SK-N-SH (cell line): ENCODE measurements around the gene LCN2. TPM values are rescaled to one million over a fixed set of nuclear protein-coding genes. Genes with fewer than 3 reads are reported as not detected.

ENCODE experiments used
- FOXJ3 ChIP-seq: sonication (generic); formaldehyde crosslinking; IDR thresholded peaks from 2 replicates; pipeline ENCODE4 v1.5.1; 2020; ENCODE audit warnings: mild to moderate bottlenecking, missing genetic modification reagents
- GABPA ChIP-seq: IDR thresholded peaks from 2 replicates; pipeline ENCODE4 v1.4.0; 2012; ENCODE audit warnings: low read depth, mild to moderate bottlenecking
- GATA2 ChIP-seq: sonication (generic); formaldehyde crosslinking; IDR thresholded peaks from 2 replicates; pipeline ENCODE4 v1.5.0; 2020; ENCODE audit warnings: mild to moderate bottlenecking, missing genetic modification reagents
- NFIC ChIP-seq: IDR thresholded peaks from 2 replicates; pipeline ENCODE4 v1.4.0; 2012; ENCODE audit warnings: borderline replicate concordance
- POLR2AphosphoS5 ChIP-seq: IDR thresholded peaks from 2 replicates; pipeline ENCODE4 v1.6.1; 2012; ENCODE audit warnings: low read depth, low read length
- RXRA ChIP-seq: IDR thresholded peaks from 2 replicates; pipeline ENCODE4 v1.4.0; 2012; ENCODE audit warnings: low read depth, mild to moderate bottlenecking, borderline replicate concordance
- SIN3A ChIP-seq: IDR thresholded peaks from 2 replicates; pipeline ENCODE4 v1.6.1; 2012; ENCODE audit warnings: low read depth, mild to moderate bottlenecking, low read length, moderate library complexity, borderline replicate concordance
- TAF1 ChIP-seq: IDR thresholded peaks from 2 replicates; pipeline ENCODE4 v1.6.1; 2012; ENCODE audit warnings: low read depth, mild to moderate bottlenecking, low read length, moderate library complexity, borderline replicate concordance
- YY1 ChIP-seq: IDR thresholded peaks from 2 replicates; pipeline ENCODE4 v1.4.0; 2012; ENCODE audit warnings: low read depth, mild to moderate bottlenecking
- polyA plus RNA-seq, 3 experiments: library from polyadenylated mRNA; depleted of rRNA; stranded (reverse); fragments of >200 nt; gene quantifications; 2 replicates each; pipeline ENCODE4 v1.2.3, GENCODE V29; 2012
- TF ChIP-seq, protein P1 (sequence below): IDR thresholded peaks from 2 replicates; pipeline ENCODE4 v1.6.1; 2012; ENCODE audit warnings: mild to moderate bottlenecking, low read depth, low read length, moderate library complexity
- TF ChIP-seq, protein P2 (sequence below): fragments of 150-350 bp; IDR thresholded peaks from 2 replicates; pipeline ENCODE4 v1.6.1; 2016; ENCODE audit warnings: mild to moderate bottlenecking, low read depth, low read length
- TF ChIP-seq, protein P3 (sequence below): IDR thresholded peaks from 2 replicates; pipeline ENCODE4; 2012
- TF ChIP-seq, protein P4 (sequence below): IDR thresholded peaks from 2 replicates; pipeline ENCODE4 v1.4.0; 2012; ENCODE audit warnings: low read depth, borderline replicate concordance
- TF ChIP-seq, protein P5 (sequence below): fragments of 200-600 bp; sonication (generic); IDR thresholded peaks from 2 replicates; pipeline ENCODE4 v1.6.1; 2017; ENCODE audit warnings: antibody characterized with exemption, mild to moderate bottlenecking, moderate library complexity

LCN2 gene
- polyA plus RNA-seq, 1 of the 3 experiments (the other 2 are of a cell fraction): not detected

DNA sequence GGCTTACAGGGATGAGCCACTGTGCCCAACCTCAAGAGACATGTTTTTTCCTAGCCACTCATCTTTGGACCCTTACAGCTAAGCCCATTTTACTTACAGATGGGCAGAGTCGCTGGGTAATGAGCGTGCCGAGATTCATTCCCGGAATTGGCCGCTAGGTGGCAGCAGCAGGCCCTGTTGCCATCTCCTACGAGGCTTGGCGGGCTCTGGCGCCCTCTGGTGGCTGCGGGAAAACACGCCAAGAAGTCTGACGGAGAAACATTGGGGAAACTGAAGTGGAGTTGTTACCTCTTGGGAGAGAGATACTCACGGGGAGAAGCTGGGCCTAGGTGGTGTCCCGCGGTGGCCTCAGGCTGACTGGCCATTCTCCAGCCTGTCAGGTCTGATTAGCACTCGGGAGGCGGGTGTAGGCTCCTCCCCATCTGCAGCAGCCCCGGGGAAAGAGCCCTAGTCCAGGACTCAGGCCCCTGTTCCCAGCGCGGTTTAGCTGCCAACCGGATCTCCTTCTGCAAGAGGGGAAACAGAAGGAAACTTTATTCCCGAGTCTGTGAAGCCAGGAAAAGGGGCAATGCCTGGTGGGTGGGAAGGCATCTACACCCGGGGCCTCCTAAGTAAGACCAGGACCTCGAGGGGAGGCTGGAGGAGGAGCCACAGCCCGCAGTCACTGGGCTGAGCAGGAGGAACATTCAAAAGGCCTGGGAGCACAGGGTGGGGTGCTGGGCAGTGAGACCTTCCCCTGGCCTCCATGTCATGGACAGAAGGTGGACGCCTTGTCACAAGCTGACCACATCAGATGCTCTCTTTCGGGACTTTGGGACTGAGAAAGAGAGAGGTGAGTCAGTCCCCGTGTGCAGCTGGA lies 31.4 kb upstream of the LCN2 start (continued):
- TF ChIP-seq, protein P1, sequence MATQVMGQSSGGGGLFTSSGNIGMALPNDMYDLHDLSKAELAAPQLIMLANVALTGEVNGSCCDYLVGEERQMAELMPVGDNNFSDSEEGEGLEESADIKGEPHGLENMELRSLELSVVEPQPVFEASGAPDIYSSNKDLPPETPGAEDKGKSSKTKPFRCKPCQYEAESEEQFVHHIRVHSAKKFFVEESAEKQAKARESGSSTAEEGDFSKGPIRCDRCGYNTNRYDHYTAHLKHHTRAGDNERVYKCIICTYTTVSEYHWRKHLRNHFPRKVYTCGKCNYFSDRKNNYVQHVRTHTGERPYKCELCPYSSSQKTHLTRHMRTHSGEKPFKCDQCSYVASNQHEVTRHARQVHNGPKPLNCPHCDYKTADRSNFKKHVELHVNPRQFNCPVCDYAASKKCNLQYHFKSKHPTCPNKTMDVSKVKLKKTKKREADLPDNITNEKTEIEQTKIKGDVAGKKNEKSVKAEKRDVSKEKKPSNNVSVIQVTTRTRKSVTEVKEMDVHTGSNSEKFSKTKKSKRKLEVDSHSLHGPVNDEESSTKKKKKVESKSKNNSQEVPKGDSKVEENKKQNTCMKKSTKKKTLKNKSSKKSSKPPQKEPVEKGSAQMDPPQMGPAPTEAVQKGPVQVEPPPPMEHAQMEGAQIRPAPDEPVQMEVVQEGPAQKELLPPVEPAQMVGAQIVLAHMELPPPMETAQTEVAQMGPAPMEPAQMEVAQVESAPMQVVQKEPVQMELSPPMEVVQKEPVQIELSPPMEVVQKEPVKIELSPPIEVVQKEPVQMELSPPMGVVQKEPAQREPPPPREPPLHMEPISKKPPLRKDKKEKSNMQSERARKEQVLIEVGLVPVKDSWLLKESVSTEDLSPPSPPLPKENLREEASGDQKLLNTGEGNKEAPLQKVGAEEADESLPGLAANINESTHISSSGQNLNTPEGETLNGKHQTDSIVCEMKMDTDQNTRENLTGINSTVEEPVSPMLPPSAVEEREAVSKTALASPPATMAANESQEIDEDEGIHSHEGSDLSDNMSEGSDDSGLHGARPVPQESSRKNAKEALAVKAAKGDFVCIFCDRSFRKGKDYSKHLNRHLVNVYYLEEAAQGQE: no peak
- TF ChIP-seq POLR2AphosphoS5 (no peak), SIN3A (peak; percentile 54; the same call in 1 of the 2 replicates), TAF1 (no peak), FOXJ3 (0 out of 2 replicates have a peak, but pooled peaks have one; percentile 40), GABPA (no peak), YY1 (0 out of 2 replicates have a peak, but pooled peaks have one; percentile 35), RXRA (no peak), NFIC (no peak), GATA2 (CRISPR knock-in tag) (no peak)
- TF ChIP-seq, protein P2, sequence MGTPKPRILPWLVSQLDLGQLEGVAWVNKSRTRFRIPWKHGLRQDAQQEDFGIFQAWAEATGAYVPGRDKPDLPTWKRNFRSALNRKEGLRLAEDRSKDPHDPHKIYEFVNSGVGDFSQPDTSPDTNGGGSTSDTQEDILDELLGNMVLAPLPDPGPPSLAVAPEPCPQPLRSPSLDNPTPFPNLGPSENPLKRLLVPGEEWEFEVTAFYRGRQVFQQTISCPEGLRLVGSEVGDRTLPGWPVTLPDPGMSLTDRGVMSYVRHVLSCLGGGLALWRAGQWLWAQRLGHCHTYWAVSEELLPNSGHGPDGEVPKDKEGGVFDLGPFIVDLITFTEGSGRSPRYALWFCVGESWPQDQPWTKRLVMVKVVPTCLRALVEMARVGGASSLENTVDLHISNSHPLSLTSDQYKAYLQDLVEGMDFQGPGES: no peak
- TF ChIP-seq, protein P3, sequence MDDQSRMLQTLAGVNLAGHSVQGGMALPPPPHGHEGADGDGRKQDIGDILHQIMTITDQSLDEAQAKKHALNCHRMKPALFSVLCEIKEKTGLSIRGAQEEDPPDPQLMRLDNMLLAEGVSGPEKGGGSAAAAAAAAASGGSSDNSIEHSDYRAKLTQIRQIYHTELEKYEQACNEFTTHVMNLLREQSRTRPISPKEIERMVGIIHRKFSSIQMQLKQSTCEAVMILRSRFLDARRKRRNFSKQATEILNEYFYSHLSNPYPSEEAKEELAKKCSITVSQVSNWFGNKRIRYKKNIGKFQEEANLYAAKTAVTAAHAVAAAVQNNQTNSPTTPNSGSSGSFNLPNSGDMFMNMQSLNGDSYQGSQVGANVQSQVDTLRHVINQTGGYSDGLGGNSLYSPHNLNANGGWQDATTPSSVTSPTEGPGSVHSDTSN: no peak
- TF ChIP-seq, protein P4, sequence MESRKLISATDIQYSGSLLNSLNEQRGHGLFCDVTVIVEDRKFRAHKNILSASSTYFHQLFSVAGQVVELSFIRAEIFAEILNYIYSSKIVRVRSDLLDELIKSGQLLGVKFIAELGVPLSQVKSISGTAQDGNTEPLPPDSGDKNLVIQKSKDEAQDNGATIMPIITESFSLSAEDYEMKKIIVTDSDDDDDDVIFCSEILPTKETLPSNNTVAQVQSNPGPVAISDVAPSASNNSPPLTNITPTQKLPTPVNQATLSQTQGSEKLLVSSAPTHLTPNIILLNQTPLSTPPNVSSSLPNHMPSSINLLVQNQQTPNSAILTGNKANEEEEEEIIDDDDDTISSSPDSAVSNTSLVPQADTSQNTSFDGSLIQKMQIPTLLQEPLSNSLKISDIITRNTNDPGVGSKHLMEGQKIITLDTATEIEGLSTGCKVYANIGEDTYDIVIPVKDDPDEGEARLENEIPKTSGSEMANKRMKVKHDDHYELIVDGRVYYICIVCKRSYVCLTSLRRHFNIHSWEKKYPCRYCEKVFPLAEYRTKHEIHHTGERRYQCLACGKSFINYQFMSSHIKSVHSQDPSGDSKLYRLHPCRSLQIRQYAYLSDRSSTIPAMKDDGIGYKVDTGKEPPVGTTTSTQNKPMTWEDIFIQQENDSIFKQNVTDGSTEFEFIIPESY: no peak
- TF ChIP-seq, protein P5, sequence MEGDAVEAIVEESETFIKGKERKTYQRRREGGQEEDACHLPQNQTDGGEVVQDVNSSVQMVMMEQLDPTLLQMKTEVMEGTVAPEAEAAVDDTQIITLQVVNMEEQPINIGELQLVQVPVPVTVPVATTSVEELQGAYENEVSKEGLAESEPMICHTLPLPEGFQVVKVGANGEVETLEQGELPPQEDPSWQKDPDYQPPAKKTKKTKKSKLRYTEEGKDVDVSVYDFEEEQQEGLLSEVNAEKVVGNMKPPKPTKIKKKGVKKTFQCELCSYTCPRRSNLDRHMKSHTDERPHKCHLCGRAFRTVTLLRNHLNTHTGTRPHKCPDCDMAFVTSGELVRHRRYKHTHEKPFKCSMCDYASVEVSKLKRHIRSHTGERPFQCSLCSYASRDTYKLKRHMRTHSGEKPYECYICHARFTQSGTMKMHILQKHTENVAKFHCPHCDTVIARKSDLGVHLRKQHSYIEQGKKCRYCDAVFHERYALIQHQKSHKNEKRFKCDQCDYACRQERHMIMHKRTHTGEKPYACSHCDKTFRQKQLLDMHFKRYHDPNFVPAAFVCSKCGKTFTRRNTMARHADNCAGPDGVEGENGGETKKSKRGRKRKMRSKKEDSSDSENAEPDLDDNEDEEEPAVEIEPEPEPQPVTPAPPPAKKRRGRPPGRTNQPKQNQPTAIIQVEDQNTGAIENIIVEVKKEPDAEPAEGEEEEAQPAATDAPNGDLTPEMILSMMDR: peak; percentile 100
